Epithelial cell of esophagus (primary cell): Measurements from ENCODE around the gene RTF1.
A peak's percentile ranks its signal among the peaks of the same experiment; 100 is the strongest.
"Not testable (repeated sequence)": the region's sequence is repeated elsewhere in the genome, so short reads cannot be mapped to it uniquely, and the experiment has no call there.

Source experiments
- DNase-seq: peaks from one replicate; pipeline ENCODE4 v3.0.0; 2010; ENCODE audit warnings: low read depth
- H3K4me3 ChIP-seq: 2 replicates; pipeline ENCODE4 v1.5.1; 2011; ENCODE audit warnings: mild to moderate bottlenecking, low read length, control low read depth
- CTCF ChIP-seq: IDR thresholded peaks from 2 replicates; pipeline ENCODE4 v1.5.1; 2011; ENCODE audit warnings: low read depth, mild to moderate bottlenecking, low read length, control low read depth, inconsistent platforms; ENCODE audit not compliant: insufficient read depth; ENCODE audit errors: missing control alignments

The RTF1 gene

DNA sequence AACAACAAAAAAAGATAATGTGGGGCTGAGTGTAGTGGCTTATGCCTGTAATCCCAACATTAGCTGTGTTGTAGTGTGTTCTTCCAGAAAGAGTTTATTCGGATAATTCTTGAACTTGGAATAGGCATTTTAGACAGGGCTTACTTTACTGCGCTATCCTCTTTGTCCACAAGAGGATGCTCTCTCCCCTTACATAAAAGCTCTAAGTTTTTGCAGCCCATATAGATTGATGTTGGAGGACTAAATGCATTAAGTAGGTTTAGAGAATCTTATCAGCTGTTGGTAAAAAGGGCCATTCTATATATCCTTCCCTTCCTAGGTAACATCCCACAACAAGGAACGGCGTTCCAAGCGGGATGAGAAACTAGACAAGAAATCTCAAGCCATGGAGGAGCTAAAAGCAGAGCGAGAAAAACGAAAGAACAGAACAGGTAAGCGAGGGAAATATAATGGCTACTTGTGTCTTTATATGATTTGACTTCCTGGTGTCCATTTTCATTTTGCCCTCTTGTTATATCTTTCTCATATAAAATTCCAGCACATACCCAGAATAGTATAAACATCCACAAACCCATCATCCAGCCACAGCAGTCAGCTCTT, 49.0 kb downstream of the RTF1 start:
- TF ChIP-seq CTCF = peak; percentile 97

DNA sequence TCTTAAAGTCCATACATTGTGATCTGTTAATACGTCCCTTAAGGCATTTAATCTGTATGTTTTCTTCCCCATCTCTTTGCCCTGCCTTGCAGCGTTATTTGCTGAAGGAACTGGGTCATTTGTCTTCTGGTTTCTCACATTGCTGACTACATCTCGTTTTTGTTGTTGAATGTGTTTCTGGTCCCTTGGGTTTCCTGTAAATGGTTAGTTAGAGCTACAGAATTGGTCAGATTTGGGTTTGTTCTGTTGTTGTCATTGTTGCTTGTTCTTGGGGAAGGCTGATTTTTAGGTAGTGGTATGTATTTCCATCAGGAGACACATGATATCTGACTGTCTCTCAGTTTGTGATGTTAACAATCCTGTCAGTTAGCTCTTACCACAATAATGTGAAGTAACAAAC, 49.8 kb downstream of the RTF1 start:
- TF ChIP-seq CTCF = no peak
- DNase-seq = no peak
- H3K4me3 ChIP-seq = no peak overlapping the region

More for the DNA sequence above, 49.0 kb downstream of the RTF1 start:
- DNase-seq = peak; percentile 63
- H3K4me3 ChIP-seq = no peak overlapping the region

DNA sequence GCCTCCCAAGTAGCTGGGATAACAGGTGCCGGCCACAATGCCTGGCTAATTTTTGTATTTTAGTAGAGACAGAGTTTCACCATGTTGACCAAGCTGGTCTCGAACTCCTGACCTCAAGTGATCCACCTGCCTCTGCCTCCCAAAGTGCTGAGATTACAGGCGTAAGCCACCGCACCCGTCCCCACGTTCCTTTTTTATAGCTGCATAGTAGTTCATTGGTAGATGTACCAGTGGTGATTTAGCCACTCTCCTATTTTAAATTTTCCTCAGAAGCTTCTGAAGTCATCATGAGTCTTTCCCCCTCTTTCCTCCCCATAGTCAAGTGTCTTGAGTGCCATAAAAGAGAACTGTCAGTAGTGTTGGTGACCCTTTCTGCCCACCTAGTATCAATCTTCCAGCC, 52.7 kb downstream of the RTF1 start:
- not testable (repeated sequence) for H3K4me3 ChIP-seq, DNase-seq

DNA sequence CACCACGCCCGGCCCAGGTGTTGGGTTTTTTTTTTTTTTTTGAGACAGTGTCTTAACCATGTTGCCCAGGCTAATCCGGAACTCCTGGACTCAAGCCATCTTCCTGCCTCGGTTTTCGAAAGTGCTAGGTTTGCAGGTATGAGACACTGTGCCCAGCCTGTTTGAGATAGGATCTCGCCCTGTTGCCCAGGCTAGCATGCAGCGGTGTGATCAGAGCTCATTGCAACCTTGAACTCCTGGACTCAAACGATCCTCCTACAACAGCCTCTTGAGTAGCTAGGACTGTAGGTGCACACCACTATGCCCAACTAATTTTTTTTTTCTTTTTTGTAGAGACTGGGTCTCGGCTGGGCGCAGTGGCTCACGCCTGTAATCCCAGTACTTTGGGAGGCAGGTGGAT, 56.5 kb downstream of the RTF1 start:
- TF ChIP-seq CTCF = no peak
- no peak overlapping the region for H3K4me3 ChIP-seq
- no peak for DNase-seq

DNA sequence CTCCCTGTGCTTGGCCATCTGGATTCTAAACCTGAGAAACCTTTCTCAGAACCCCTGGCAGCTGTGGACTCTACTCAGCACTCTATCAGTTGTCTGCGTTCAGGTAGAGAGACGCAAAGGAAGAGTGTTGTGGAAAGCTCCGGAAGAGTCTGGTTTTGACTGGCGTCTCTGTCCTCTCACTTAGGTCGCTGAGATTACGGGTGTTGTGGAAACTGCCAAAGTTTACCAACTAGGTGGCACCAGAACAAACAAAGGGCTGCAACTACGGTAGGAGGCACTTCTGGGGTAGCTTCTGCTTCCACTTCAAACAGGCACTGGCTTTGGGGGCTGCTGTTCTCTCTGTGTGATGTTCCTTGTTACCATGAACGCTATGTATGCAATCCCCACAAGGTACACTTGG, 57.5 kb downstream of the RTF1 start:
- no peak for TF ChIP-seq CTCF
- DNase-seq = no peak

DNA sequence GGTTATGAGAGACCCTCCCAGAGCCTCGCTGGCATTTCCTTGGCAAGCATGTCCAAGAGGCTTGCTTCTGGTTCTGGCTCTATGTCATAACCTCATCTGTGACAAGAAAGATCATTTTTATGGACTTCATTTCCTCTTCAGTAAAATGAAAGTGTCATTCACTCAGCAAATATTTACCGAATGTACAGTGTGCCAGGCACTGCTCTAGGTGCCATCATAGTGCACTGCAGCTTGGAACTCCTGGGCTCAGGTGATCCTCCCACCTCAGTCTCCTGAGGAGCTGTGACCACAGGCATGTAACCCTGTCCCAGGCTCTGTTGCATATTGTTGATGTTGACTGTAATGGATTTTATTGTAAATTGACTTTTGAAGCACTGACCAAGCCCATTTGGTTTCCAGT, 58.0 kb downstream of the RTF1 start:
- TF ChIP-seq CTCF = no peak
- no peak for DNase-seq
- no peak overlapping the region for H3K4me3 ChIP-seq

More for the DNA sequence above, 57.5 kb downstream of the RTF1 start:
- no peak overlapping the region for H3K4me3 ChIP-seq

DNA sequence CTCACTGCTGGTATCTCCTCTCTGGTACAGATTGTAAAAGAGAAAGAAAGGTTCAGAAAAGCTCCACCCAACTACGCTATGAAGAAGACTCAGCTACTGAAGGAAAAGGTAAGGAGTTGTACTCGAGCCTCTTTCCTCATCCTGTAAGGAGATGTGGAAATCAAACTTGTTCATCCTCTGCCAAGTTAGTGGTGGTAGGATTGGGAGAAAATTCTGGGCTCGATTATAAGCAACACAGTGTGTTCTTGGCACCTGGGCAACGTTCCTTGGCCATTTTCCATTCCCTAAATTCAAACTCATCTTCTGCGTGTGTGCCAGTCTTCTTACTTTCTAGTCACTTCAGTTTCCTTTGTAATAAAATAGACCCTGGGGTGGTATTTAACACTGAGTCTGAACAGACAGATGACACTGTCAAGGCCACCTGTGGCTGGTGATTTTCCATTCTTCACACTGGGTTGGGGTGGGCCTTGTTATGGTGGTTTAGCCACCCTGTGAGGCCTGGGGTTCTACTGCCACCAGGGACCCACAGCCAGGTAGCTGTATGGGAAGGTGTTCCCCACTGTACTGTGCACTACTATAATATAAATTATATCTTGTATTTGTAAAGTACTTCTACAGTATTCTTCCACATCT, 59.6 kb downstream of the RTF1 start:
- DNase-seq = peak; percentile 37
- no peak for TF ChIP-seq CTCF
- H3K4me3 ChIP-seq = no peak overlapping the region
